IPS-15b (cell line): ENCODE measurements around the gene SMIM35.

Source experiments
- H3K27me3 ChIP-seq: one replicate; pipeline ENCODE4 v1.6.1; 2013; ENCODE audit warnings: low read length; ENCODE audit not compliant: control insufficient read depth, insufficient read depth
- H3K36me3 ChIP-seq: one replicate; pipeline ENCODE4 v1.6.1; 2013; ENCODE audit warnings: low read length; ENCODE audit not compliant: control insufficient read depth, insufficient read depth
- H3K4me1 ChIP-seq: one replicate; pipeline ENCODE4 v1.6.1; 2013; ENCODE audit warnings: mild to moderate bottlenecking, low read length; ENCODE audit not compliant: control insufficient read depth, insufficient read depth
- H3K4me3 ChIP-seq: one replicate; pipeline ENCODE4 v1.5.1; 2013; ENCODE audit warnings: low read depth, low read length
- H3K9ac ChIP-seq: one replicate; pipeline ENCODE4 v1.6.1; 2013; ENCODE audit warnings: low read depth, mild to moderate bottlenecking, low read length
- H3K9me3 ChIP-seq: one replicate; pipeline ENCODE4 v1.6.1; 2013; ENCODE audit warnings: mild to moderate bottlenecking, low read length; ENCODE audit not compliant: control insufficient read depth, insufficient read depth

Gene SMIM35

DNA sequence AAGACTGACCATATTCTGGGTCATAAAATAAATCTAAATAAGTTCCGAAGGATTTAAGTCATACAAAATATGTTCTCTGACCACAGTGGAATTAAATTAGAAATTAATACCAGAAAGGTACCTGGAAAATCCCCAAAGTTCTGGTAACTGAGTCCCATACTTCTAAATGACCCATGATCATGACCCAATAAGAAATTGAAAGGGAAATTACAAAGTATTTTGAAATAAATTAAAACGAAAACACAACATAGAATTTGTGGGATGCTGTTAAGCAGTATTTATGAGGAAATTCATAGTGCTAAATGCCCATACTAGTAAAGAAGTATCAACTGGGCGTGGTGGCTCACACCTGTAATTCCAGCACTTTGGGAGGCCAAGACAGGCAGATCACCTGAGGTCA is 123.9 kb downstream of the SMIM35 start:
- Histone ChIP-seq H3K27me3 (no peaks in the 10 kb centered on the region), H3K4me3 (no peak overlapping the region), H3K9me3 (no peaks in the 10 kb centered on the region), H3K9ac (no peak overlapping the region), H3K4me1 (no peaks in the 10 kb centered on the region), H3K36me3 (no peaks in the 10 kb centered on the region)

- no peaks in the 10 kb centered on the region for H3K36me3 ChIP-seq
- H3K4me3 ChIP-seq, result no peak overlapping the region
- H3K9ac ChIP-seq, result no peak overlapping the region
- H3K27me3 ChIP-seq, result no peaks in the 10 kb centered on the region
- H3K4me1 ChIP-seq, result no peaks in the 10 kb centered on the region
- H3K9me3 ChIP-seq, result no peaks in the 10 kb centered on the region
Observed at GRCh38 chr11:117961896-117962295, 124.9 kb downstream of the SMIM35 start.

DNA sequence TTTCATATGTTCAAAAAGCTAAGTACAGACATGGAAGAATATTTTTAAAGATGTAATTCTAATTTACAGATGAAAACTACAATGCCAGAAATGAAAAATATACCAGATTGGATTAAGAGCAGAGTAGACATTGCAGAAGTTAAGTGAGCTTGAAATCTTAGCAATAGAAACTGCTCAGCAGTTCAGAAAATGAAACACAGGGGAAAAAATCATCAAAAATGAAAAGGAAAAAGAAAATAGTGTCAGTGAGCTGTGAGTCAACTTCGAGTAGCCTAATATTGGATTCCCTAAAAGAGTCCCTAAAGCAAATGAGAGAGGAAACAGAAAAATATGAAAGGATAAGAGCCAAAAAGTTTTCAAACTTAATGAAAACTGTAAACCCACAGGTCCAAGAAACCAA is 126.4 kb downstream of the SMIM35 start:
- H3K9me3 ChIP-seq, result no peaks in the 10 kb centered on the region
- no peaks in the 10 kb centered on the region for H3K27me3 ChIP-seq
- no peak overlapping the region for H3K9ac ChIP-seq
- H3K4me3 ChIP-seq, result no peak overlapping the region
- H3K36me3 ChIP-seq, result no peaks in the 10 kb centered on the region
- H3K4me1 ChIP-seq, result no peaks in the 10 kb centered on the region

GRCh38 chr11:117959438-117960149 is 127.2 kb downstream of the SMIM35 start:
- Histone ChIP-seq H3K9ac (no peak overlapping the region), H3K36me3 (no peaks in the 10 kb centered on the region), H3K4me1 (no peaks in the 10 kb centered on the region), H3K27me3 (no peaks in the 10 kb centered on the region), H3K4me3 (no peak overlapping the region), H3K9me3 (no peaks in the 10 kb centered on the region)

- H3K4me3 ChIP-seq, result no peak overlapping the region
- no peaks in the 10 kb centered on the region for H3K9me3 ChIP-seq
- H3K4me1 ChIP-seq, result no peaks in the 10 kb centered on the region
- no peak overlapping the region for H3K9ac ChIP-seq
- H3K36me3 ChIP-seq, result no peaks in the 10 kb centered on the region
- no peaks in the 10 kb centered on the region for H3K27me3 ChIP-seq
Observed at GRCh38 chr11:117958949-117959348, 127.8 kb downstream of the SMIM35 start.
